ENCODE data around the gene ZMYND8.
"Not testable (repeated sequence)": the region's sequence is repeated elsewhere in the genome, so short reads cannot be mapped to it uniquely, and the experiment has no call there.

Gene ZMYND8

GRCh38 chr20:47284373-47284772 is 72.1 kb downstream of the ZMYND8 start:
- DNase-seq, result no peak

GRCh38 chr20:47283411-47283810 is 73.1 kb downstream of the ZMYND8 start:
- DNase-seq, result no peak

GRCh38 chr20:47282864-47283263 is 73.6 kb downstream of the ZMYND8 start:
- DNase-seq, result no peak

- DNase-seq, result no peak
Measured at GRCh38 chr20:47281376-47281775, 75.1 kb downstream of the ZMYND8 start.

GRCh38 chr20:47280668-47281067 is 75.8 kb downstream of the ZMYND8 start:
- no peak for DNase-seq

GRCh38 chr20:47280228-47280627 is 76.3 kb downstream of the ZMYND8 start:
- no peak for DNase-seq

- DNase-seq, result peak; percentile 48
Measured at GRCh38 chr20:47278907-47279348, 77.6 kb downstream of the ZMYND8 start.

- not testable (repeated sequence) for DNase-seq
Measured at GRCh38 chr20:47277535-47277872, 79.0 kb downstream of the ZMYND8 start.

- peak; percentile 63 for DNase-seq
Measured at GRCh38 chr20:47276851-47277534, 79.5 kb downstream of the ZMYND8 start.

- DNase-seq, result no peak
Measured at GRCh38 chr20:47276251-47276650, 80.2 kb downstream of the ZMYND8 start.

- DNase-seq, result no peak
Measured at GRCh38 chr20:47275548-47275947, 81.0 kb downstream of the ZMYND8 start.

- DNase-seq, result peak; percentile 92
Measured at GRCh38 chr20:47274401-47275108, 81.9 kb downstream of the ZMYND8 start.

GRCh38 chr20:47273591-47274235 is 82.8 kb downstream of the ZMYND8 start:
- DNase-seq, result peak; percentile 25

- DNase-seq, result peak; percentile 71
Measured at GRCh38 chr20:47272893-47273590, 83.5 kb downstream of the ZMYND8 start.

- no peak for DNase-seq
Measured at GRCh38 chr20:47271046-47271615, 85.4 kb downstream of the ZMYND8 start.

GRCh38 chr20:47269309-47270165 is 87.0 kb downstream of the ZMYND8 start:
- DNase-seq, result no peak

- DNase-seq, result no peak
Measured at GRCh38 chr20:47267621-47268020, 88.9 kb downstream of the ZMYND8 start.

GRCh38 chr20:47266847-47267515 is 89.5 kb downstream of the ZMYND8 start:
- no peak for DNase-seq

- DNase-seq, result no peak
Measured at GRCh38 chr20:47265984-47266383, 90.5 kb downstream of the ZMYND8 start.

- DNase-seq, result no peak
Measured at GRCh38 chr20:47265214-47265613, 91.3 kb downstream of the ZMYND8 start.

- not testable (repeated sequence) for DNase-seq
Measured at GRCh38 chr20:47264137-47264769, 92.2 kb downstream of the ZMYND8 start.
